ENCODE measurements around the gene SLC25A29. TPM values are rescaled to one million over a fixed set of nuclear protein-coding genes. Genes with fewer than 3 reads are reported as not detected.

SLC25A29 gene
- total and polyA plus RNA-seq, 2 of the 8 experiments (the other 6 are each of a cell fraction or from before 2014, with no cell fraction given): 135 to 177 TPM

GRCh38 chr14:100292776-100293461 is 13.3 kb downstream of the SLC25A29 start (continued):
- no peak for TF ChIP-seq CHD7 (IDR thresholded peaks at IDR 0.05; ENCODE audit: insufficient replicate concordance, low read length)
- no peak for TF ChIP-seq RNF2 (IDR thresholded peaks at IDR 0.05; ENCODE audit: borderline replicate concordance, low read depth, low read length, missing control alignments, poor library complexity, severe bottlenecking)
- TF ChIP-seq MAX (IDR thresholded peaks at IDR 0.05): no peak
- TF ChIP-seq POLR2AphosphoS5 (IDR thresholded peaks at IDR 0.05; ENCODE audit: low read depth, low read length): no peak
- TF ChIP-seq SIN3A (conservative IDR thresholded peaks at IDR 0.05 in 1 of 2, IDR thresholded peaks at IDR 0.05 in 1 of 2; ENCODE audit: low read depth in 1 of 2, low read length in 2 of 2): no peak

Measured in H1 (cell line).